SIG-M5 treated with dmso at 0.1 percent for 504 hours (cell line): Measurements from ENCODE around the gene MGAT1.
"Not testable (repeated sequence)": the region's sequence is repeated elsewhere in the genome, so short reads cannot be mapped to it uniquely, and the experiment has no call there.

Source experiments
- DNase-seq: peaks from one replicate; lab custom pipeline; 2025; ENCODE audit not compliant: unreplicated experiment; lab: John Stamatoyannopoulos, UW

Gene MGAT1

DNA sequence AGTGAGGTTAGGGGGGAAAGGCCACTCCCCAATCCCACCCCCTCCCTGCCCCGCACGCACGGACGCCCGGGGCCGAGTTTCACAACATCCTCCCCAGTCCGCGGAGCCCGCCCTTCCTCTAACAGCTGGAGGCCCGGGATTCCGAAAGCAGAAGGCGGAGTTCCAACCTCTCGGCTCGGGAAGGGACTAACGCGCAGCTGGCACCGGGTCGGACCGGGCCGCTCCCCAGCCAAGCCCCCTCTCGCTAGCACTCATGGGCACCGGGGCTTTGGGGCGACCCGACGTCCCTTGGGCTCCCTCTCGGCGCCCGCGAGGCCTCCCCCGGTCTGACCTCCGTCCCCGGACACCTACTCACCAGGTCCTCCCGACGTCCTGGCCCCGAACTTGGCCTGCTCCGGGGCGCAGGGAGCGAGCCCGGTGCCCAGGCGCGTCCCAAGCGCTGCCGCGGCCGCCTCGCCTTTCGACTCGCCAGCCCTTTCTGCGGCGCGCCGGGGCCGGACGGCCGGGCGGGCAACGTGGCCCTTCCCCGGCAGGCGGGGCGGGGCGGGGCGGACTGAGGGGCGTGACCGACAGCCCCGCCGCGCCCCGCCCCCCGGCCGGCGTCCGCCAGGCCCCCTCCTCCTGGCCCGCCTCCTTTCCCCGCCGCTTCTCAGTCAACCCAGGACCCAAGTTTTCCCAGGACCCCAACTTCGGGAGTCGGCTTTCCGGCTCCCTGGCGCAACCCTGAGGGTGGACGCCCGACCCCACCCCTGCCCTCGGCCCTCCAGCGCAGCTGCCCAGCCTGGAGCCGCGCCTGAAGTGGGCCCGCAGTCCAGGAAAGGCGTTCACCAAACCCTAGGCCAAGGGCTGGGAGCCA, at the start of gene MGAT1:
Gene MGAT1 (minus strand): TSS at position 482 of the 856 bp plus-strand sequence. CDS start 9,835 bp downstream, outside the sequence.
- DNase-seq, result peak; percentile 88

GRCh38 chr5:180850434-180851078, 48.0 kb upstream of the MGAT1 start:
- DNase-seq, result no peak

- no peak for DNase-seq
Observed at GRCh38 chr5:180849827-180850226, 47.2 kb upstream of the MGAT1 start.

DNA sequence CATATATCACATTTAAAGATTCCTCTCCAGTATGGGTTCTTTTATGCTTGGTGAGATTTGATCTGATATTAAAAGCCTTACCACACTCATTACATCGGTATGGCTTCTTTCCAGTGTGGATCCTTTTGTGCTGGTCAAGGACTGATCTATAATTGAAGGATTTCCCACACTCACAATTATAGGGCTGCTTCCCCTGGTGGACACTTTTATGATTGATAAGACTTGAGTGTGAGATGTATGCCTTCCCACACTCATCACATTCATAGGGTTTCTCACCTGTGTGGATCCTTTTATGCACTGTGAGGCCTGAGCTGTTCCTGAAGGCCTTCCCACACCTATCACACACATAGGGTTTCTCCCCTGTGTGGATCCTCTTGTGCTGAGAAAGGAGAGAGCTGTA, 46.3 kb upstream of the MGAT1 start:
- no peak for DNase-seq

- DNase-seq, result no peak
Observed at GRCh38 chr5:180848265-180848664, 45.7 kb upstream of the MGAT1 start.

- no peak for DNase-seq
Observed at GRCh38 chr5:180847026-180847425, 44.4 kb upstream of the MGAT1 start.

DNA sequence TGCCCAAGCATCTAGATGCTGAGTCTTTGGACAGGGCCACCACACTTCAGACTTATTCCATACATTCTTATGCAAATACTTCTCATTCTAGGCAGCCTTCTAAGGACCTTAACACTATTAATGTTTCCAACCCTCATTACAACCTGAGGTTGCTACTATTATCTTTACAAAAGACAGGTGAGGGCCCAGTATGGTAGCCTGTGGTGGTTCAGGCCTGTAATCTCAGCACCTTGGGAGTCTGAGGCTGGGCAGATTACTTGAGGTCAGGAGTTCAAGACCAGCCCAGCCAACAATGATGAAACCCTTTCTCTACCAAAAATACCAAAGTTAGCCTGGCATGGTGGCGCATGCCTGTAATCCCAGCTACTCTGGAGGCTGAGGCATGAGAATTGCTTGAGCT, 42.3 kb upstream of the MGAT1 start:
- no peak for DNase-seq

DNA sequence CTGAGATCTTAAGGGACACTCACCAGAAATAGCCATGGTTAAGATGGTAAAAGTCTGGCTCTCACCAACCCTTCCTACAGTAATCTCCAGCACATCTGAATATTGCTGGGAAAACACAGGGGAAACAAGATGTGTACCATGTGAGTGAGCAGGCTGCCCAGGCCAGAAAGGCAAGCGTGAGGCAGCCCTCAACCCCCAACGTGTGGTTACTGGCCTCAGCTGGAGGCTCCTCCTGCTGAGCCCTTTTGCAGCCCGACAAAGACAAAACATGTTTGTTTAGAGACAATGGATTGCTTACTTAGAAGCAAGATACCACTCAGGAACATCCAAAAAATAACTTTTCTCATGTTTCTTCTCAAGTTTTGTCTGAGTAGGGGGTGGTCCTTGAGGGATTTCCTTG, 41.8 kb upstream of the MGAT1 start:
- DNase-seq, result no peak

DNA sequence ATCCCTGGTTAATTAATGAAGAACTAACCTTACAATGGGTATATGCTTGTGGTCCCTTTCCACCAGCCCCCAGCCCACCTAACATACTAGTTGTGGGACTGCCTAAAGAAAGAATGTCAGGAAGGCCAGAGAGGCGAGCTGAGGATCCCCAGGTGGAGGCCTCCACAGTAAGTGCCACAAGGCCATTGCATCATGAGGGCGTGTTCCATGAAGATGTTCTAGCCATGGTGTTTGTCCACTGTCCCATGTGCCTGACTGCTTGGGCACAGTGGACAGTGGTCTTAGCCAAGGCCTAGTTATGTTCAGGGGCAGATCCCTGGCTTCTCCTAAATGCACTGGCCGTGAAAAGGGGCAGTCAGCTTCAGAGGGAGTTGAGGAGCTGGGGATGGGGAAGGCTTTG, 37.3 kb upstream of the MGAT1 start:
- no peak for DNase-seq

- DNase-seq, result no peak
Observed at GRCh38 chr5:180839227-180839626, 36.6 kb upstream of the MGAT1 start.

- no peak for DNase-seq
Observed at GRCh38 chr5:180837478-180837877, 34.9 kb upstream of the MGAT1 start.

DNA sequence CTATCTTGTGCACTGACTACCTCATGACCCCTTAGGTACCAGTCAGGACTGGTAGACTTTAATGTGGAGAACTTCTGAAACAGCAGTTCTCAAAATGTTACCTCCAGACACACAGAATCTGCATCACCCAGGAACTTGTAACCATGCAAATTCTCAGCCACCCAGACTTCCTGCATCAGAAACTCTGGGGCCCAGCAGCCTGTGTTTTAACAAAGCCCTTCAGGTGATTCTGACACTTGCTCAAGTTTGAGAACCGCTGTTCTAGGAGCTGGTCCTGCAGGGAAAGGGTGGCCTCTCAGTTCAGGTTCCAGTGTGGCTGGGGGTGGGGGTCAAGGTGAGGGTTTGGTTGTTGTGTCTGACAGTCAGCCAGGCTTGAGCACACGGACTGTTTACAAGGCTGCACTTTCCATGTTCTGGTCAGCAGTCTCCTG, 30.0 kb upstream of the MGAT1 start:
- no peak for DNase-seq

GRCh38 chr5:180831139-180832093, 28.8 kb upstream of the MGAT1 start:
- peak; percentile 66 for DNase-seq

- peak; percentile 54 for DNase-seq
Observed at GRCh38 chr5:180830253-180831138, 27.9 kb upstream of the MGAT1 start.

- DNase-seq, result no peak
Observed at GRCh38 chr5:180829726-180830125, 27.1 kb upstream of the MGAT1 start.

DNA sequence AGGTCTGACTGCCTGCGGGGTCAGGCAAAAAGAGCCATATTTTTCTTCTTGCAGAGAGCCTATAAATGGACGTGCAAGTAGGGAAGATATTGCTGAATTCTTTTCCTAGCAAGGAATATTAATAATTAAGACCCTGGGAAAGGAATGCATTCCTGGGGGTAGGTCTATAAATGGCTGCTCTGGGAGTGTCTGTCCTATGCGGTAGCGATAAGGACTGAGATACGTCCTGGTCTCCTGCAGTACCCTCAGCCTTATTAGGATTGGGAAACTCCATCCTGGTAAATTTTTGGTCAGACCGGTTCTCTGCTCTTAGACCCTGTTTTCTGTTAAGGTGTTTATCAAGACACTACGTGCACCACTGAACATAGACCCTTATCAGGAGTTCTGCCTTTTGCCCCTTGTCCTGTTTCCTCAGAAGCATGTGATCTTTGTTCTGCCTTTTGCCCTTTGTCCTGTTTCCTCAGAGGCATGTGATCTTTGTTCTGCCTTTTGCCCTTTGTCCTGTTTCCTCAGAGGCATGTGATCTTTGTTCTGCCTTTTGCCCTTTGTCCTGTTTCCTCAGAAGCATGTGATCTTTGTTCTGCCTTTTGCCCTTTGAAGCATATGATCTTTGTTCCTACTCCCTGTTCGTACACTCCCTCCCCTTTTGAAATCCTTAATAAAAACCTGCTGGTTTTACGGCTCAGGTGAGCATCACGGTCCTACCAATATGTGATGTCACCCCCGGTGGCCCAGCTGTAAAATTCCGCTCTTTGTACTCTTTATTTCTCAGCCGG, 26.3 kb upstream of the MGAT1 start:
- not testable (repeated sequence) for DNase-seq

- not testable (repeated sequence) for DNase-seq
Observed at GRCh38 chr5:180827374-180827773, 24.8 kb upstream of the MGAT1 start.

GRCh38 chr5:180825768-180826525, 23.3 kb upstream of the MGAT1 start:
- peak; percentile 17 for DNase-seq
